ENCODE results near the gene HMMR.
A peak's percentile ranks its signal among the peaks of the same experiment; 100 is the strongest.

The HMMR gene

GRCh38 chr5:163509291-163509951 is 49.0 kb downstream of the HMMR start:
- peak overlapping the region; percentile 29 for H3K4me3 ChIP-seq (ENCODE audit: control insufficient read depth, low read depth, low read length)
- DNase-seq (ENCODE audit: low read depth) = no peak

GRCh38 chr5:163512526-163512925 is 52.1 kb downstream of the HMMR start:
- no peak overlapping the region for H3K4me3 ChIP-seq (ENCODE audit: control insufficient read depth, low read depth, low read length)
- no peak for DNase-seq (ENCODE audit: low read depth)
- no peak for TF ChIP-seq CTCF (IDR thresholded peaks at IDR 0.05; ENCODE audit: control insufficient read depth, insufficient read depth, low read depth, low read length, missing control alignments)

More at GRCh38 chr5:163509291-163509951, 49.0 kb downstream of the HMMR start:
- no peak for TF ChIP-seq CTCF (IDR thresholded peaks at IDR 0.05; ENCODE audit: control insufficient read depth, insufficient read depth, low read depth, low read length, missing control alignments)

- TF ChIP-seq CTCF (IDR thresholded peaks at IDR 0.05; ENCODE audit: control insufficient read depth, insufficient read depth, low read depth, low read length, missing control alignments) = no peak
These were observed 64.7 kb downstream of the HMMR start for GRCh38 chr5:163525096-163525495.

GRCh38 chr5:163529698-163530097 is 69.3 kb downstream of the HMMR start:
- DNase-seq (ENCODE audit: low read depth) = no peak
- no peak for TF ChIP-seq CTCF (IDR thresholded peaks at IDR 0.05; ENCODE audit: control insufficient read depth, insufficient read depth, low read depth, low read length, missing control alignments)
- no peak overlapping the region for H3K4me3 ChIP-seq (ENCODE audit: control insufficient read depth, low read depth, low read length)

More at GRCh38 chr5:163525096-163525495, 64.7 kb downstream of the HMMR start:
- no peak for DNase-seq (ENCODE audit: low read depth)
- H3K4me3 ChIP-seq (ENCODE audit: control insufficient read depth, low read depth, low read length) = no peak overlapping the region

- no peak overlapping the region for H3K4me3 ChIP-seq (ENCODE audit: control insufficient read depth, low read depth, low read length)
- no peak for TF ChIP-seq CTCF (IDR thresholded peaks at IDR 0.05; ENCODE audit: control insufficient read depth, insufficient read depth, low read depth, low read length, missing control alignments)
- DNase-seq (ENCODE audit: low read depth) = no peak
These were observed 70.8 kb downstream of the HMMR start for GRCh38 chr5:163531272-163531671.

- no peak for TF ChIP-seq CTCF (IDR thresholded peaks at IDR 0.05; ENCODE audit: control insufficient read depth, insufficient read depth, low read depth, low read length, missing control alignments)
- no peak for DNase-seq (ENCODE audit: low read depth)
These were observed 72.0 kb downstream of the HMMR start for GRCh38 chr5:163532171-163533084.

More at GRCh38 chr5:163532171-163533084, 72.0 kb downstream of the HMMR start:
- no peak overlapping the region for H3K4me3 ChIP-seq (ENCODE audit: control insufficient read depth, low read depth, low read length)

All from AG09309 (cell line).